HG03520 (cell line): Measurements from ENCODE around the gene CSNK1E.
"Not testable (repeated sequence)": the region's sequence is repeated elsewhere in the genome, so short reads cannot be mapped to it uniquely, and the experiment has no call there.

ENCODE experiments used
- ATAC-seq: cut with Tn5 transposase; IDR thresholded peaks from one replicate; pipeline ENCODE4 v1.9.1; 2021; ENCODE audit warnings: mild to moderate bottlenecking, moderate library complexity; ENCODE audit not compliant: unreplicated experiment

CSNK1E gene

DNA sequence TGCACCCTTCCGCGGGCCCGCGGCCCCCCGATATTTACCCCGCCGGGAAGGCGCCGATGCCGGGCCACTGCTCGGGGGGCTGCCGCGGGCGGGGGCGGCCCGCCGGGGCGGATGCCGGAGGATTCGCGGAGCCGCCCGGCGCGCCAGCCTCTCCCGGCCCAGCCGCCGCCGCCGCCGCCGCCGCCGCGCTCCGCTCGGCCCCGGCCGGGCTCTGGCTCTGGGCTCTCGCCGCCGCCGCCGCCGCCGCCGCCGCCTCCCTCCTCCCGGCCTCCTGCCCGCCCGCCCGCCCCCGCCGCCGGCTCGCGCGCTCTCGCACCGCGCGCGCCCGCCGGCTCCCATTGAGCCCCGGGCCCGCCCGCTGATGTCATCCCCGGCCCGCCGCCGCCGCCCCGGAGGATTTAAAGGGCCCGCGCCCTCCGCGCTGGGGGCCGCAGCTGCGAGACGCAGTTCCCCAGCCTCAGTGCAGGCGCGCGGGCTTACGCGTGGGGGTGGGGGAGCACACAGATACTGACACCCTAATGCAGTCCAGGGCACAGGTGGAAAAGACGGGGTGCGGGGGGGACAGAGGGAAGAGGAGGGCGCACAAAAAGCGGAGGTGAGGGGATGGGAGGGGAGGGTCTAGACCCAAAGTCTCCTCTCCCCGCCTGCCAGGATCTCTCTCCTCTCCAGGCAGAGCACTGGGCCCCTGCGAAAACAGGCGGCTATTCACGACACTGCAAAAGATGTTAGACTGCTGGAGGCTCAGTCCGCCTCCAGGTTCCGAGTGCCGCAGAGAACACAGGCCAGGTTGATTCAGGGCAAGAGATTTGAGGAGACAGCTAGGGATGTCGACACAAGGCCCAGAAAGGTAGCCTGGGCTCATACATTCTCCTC is at the start of gene CSNK1E:
Gene CSNK1E, minus strand, starts transcription at position 312 of the 873 bp plus-strand sequence. CDS start 3,276 bp downstream, outside the sequence.
- ATAC-seq: no peak

DNA sequence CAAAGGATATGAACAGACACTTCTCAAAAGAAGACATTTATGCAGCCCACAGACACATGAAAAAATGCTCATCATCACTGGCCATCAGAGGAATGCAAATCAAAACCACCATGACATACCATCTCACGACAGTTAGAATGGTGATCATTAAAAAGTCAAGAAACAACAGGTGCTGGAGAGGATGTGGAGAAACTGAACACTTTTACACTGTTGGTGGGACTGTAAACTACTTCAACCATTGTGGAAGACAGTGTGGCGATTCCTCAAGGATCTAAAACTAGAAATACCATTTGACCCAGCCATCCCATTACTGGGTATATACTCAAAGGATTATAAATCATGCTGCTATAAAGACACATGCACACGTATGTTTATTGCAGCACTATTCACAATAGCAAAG is 48.6 kb upstream of the CSNK1E start:
- not testable (repeated sequence) for ATAC-seq

DNA sequence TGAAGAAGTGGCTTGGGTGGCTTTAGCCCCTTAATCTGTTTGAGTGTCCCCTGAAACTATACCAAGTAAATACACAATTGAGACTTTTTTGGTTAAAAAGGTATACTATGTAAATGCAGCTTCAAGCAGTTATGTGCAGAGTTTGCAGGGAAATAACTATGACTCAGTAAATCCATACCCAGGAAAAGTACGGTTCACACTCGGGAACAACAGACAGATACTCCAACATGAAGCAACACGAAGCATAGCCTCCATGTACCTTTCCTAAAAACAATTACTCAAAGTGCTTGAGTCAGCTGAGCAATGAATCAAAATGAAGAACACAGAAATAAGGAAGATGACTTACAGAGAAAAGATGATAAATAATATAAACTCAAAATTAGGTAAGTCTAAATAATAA is 47.9 kb upstream of the CSNK1E start:
- not testable (repeated sequence) for ATAC-seq

DNA sequence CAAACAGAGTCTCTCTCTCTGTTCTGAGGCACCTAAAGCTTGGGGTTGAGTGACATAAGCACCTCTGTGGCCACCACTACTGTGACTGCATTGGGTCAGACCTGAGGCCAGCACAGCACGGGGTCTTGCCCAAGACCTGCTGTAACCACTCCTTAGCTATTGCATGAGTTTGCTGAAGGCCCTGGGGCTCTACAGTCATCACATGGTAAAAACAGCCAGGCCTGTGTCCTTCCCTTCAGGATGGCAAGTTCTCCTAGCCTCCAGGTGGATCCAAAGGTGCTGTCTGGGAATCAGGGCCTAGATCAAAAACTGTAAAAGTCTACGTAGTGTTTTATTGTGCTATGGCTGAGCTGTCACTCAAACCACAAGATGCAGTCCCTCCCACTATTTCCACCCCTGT is 43.3 kb upstream of the CSNK1E start:
- ATAC-seq: not testable (repeated sequence)

DNA sequence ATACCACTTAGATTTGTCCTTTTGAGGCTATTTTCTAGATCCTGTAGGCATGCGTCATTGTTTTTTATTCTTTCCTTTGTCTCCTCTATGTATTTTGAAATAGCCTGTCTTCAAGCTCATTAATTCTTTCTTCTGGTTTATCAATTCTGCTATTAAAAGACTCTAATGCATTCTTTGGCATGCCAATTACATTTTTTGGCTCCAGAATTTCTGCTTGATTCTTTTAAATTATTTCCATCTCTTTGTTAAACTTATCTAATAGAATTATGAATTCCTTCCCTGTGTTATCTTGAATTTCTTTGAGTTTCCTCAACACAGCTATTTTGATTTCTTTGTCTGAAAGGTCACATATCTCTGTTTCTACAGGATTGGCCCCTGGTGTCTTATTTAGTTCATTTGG is 42.6 kb upstream of the CSNK1E start:
- ATAC-seq: not testable (repeated sequence)

DNA sequence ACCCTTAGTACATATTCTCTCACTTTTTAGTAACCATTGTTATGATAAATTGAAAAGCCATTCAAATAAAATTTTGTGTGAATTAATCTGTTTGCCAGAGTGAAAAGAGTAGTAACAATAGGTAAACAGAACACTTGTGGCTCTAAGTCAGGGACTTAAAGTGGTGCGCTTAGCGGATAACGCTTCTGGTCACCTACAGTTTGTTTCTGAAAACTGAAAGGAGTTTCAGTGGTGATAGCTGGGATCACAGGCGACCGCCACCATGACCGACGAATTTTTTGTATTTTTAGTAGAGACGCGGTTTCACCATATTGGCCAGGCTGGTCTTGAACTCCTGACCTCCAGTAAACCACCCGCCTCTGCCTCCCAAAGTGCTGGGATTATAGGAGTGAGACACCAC is 40.7 kb upstream of the CSNK1E start:
- ATAC-seq: not testable (repeated sequence)

DNA sequence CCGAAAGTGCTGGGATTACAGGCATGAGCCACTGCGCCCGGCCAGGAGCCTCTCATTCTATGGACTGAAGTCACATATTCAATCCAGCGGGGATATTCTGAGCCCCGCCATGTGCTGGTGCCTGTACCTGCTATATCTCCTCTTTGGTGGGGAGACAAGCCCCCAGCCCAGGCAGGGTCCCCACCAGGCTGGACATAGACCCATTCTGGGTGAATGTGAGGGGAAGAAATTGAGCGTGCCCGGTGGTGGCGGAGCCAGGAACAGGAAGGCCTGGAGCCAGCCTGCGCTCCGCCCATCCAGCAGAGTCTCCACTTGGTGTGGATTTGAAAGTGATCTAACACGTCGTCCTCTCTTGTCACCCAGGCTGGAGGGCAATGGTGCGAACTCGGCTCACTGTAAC is 38.0 kb upstream of the CSNK1E start:
- no peak for ATAC-seq

DNA sequence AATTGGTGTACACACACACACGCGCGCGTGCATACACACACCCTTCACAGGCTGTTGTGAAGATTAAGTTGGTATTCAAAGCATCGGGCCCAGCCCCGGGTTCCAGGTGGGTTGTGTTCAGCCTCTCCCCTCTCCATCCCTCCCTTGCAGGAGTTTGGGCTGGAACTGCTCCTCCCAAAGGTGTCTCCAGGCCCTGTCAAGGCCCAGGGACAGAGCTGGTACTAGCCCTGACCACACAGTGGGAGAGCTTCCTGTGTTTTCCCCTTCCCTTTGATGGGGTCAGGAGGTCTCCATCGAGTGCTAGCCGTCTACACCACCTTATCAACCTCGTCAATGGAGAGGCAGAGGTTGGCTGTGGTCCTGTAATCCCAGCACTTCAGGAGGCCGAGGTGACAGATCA is 36.5 kb upstream of the CSNK1E start:
- ATAC-seq: no peak

DNA sequence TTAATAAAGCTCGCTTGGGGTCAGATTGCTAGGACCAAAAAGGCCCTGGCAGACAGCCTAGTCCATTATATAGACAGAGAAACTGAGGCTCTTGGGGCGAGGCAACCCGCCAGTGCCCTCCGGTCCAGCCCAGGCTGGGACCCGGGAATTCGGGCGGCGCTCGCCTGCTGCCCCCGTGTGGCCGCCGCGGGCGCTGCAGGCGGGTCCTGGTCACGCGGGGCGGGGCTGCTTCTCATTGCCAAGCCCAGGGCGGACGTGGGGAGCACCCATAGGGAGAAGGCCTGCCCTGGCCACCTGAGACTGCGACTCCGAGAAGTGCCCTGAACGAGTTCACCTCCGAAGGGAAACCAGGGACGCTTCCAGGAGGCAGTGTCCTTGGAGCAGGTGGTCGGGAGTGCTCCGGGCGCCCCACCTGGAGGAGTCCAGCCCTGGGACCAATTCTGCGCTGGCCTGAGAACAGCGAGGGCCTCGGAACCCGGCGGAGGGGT is 36.0 kb upstream of the CSNK1E start:
- ATAC-seq: no peak

DNA sequence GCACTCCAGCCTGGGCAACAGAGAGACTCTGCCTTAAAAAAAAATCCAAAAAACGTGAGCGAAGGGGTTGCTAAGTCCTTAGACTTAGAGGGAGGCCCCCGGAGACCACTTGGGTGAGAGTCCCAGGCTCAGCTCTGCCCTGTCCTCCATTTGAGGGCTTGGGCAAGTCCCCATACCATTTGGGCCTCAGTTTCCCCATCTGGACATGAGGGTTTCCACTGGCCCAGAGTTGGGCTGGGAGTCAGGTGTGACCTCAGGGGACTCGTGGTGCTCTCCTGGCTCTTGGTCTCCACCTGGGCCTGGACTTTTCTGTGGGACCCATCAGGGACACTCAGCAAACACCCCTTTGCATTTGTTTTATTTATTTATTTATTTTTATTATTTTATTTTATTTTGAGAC is 35.2 kb upstream of the CSNK1E start:
- no peak for ATAC-seq

DNA sequence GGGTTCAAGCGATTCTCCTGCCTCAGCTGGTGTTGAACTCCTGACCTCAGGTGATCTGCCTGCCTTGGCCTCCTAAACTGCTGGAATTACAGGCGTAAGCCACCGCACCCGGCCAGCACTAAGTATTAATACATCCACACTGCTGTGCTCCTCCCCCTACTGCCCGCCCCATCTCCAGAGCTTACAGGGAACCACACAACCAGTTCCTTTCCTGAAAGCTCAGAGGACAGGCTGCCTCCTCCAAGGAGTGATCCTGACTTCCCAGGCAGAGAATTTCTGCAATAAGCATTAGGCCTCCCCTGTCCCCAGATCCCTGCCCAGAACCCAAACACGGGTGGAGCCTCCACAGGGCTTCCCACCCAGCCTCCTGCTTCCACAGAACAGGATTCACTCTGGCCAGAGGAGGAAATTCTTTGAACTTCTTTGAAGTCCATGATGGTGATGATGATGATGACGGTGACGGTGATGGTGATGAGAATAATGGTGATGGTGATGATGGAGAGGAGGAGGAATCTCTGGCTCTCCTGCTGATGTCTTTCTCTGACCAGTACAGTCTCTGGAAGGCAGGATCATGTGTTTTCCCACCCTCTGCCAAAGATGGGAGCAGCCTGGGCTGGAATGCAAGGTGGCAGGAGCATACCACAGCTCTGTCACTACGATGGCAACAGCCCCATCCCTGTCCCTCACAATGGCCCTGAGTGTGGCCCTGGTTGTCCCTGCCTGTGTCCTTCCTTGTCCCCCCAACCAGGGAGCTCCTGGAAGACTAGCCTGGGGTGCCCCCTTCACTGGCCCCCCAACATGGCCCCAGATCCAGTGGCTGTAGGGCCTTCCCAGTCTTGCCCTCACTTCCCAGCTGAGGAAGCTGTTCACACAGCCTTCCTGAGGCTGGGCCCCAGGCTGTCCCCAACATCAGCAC is 33.5 kb upstream of the CSNK1E start:
- ATAC-seq: no peak

DNA sequence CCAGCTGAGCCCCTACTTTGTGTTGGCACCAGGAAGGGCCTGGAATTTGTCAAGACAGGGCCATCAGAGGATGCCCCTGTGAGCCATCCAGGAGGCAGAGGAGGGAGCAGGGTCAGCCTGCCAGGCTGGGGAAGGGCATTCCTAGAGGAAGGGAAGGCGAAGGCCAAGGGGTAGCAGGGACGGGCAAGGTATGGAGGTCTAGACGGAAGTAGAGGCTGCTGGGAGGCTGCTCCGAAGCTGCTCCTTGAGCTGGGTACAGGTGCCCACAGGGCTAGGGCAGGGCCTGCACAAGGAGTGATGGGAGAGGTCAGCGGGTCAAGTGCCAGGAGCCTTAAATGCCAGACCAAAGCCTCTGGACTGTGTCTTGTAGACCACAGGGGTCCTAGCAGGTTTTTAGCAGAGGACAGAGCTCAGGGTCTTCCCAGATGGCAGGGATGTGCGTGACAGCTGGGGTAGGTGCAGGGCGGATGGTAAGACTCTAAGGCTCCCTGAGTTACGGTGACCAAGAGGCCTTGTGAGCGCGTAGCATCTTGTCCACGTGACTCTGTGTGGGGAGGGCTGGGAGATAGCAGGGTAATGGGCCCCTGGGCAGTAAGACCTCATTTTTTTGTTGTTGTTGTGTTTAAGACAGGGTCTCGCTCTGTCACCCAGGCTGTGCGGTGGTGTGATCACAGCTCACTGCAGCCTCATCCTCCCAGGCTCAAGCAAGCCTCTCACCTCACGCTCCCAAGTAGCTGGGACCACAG is 31.7 kb upstream of the CSNK1E start:
- ATAC-seq: no peak

DNA sequence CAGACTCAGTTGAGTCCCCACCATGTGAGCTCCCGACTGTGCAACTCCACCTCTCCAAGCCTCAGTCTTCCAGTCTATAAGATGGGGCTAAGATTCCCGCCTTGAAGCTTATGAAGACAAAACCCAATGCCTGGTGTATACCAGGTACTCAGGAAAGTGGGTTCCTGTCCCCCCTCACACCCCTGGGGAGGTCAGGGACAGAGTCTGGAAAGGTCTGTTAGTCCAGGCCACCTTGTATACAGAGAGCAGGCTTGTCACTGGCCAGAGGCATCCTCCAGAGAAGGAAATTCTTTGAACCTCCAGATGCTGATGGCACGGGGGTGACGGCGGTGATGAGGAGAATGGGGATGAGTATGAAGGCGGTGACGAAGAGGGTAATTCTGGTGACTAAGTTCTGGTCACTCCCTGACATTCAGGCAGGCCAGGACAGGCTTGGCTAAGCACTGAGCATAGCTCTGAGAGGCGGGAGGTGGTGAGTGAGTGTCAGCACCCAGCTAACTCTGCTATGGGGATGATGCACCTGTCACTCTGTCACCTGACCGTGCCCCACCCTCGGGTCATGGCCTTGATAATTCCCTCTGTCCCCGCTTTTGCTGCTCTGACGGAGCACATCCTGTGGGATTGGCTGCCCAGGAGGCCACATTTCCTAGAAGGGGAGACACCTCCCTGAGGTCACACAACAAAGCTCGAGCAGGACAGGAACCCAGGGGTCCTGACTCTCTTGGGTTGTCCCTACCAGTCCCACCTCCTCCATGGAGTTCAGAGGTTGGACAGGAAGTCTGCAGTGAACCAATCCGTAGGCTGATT is 30.9 kb upstream of the CSNK1E start:
- no peak for ATAC-seq

DNA sequence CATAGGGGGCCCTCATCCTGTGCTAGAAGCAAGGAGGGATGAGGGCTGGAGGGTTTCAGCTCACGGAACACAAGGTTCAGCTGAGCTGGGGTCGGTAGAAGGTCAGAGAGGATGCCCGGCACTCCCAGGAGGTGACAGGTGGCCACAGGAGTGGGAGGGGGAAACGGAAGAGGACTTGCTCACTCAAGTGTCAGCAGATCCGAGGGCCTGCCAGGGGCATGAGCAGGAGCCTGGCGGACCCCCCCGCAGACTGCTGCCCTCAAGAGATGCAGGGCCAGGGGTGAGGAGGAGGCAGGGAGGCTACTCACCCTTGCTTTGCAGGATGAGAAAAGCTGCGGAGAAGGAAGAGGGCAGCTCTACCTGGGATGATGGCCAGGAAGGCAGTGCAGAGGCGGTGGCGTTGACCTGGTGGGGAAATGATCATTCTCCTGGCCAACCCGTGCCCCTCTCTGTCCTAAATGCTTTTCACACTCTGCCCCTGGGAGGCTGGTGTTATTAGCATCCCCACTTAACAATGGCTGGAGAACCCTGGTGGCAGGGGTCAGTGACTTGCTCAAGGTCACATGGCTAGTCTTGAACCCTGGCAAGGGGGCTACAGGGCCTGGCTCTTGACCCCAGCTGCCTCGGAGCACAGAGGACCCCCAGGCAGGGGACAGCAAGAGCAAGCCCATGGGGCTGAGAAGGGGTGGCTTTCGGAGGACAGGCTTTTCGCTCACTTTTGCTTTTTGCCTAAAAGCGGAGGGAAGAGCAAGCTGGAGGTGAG is 30.1 kb upstream of the CSNK1E start:
- ATAC-seq: no peak

DNA sequence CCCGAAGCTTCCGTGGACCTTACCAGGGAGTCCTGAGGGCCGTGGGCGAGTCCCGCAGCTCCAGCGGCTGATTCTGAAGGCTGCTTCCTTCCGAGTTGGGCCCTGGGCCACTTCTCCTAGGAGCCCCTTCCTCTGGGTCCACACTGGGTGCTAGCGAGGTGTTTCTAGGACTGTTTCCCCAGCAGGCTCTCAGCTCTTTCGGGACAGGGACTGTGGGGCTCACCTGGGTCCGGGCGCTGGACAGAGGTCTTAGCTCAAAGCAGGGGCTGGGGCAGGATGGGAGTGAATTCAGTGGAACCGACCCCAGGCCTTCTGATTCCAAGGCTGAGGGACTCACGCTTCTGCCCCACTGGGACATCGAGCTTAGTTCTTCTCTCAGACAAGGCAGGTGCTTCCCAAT is 29.3 kb upstream of the CSNK1E start:
- no peak for ATAC-seq

DNA sequence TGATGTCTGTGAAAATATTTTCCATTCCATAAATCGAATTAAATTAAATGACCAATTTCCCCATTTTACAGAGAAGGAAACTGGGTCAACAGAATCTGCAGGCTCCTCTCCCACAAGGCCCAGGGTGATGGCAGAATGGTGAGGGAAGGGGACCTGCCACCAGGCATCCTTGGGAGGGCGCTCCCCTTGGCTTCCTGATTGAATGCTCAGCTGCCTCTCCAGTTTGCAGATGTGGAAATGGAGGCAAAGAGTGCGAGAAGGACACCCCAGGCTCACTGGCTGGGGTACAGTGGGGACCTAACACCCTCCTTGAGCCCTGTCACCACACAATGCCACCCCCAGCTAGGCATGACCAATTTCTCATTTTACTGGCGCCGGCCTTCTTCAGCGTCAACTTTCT is 28.5 kb upstream of the CSNK1E start:
- no peak for ATAC-seq

DNA sequence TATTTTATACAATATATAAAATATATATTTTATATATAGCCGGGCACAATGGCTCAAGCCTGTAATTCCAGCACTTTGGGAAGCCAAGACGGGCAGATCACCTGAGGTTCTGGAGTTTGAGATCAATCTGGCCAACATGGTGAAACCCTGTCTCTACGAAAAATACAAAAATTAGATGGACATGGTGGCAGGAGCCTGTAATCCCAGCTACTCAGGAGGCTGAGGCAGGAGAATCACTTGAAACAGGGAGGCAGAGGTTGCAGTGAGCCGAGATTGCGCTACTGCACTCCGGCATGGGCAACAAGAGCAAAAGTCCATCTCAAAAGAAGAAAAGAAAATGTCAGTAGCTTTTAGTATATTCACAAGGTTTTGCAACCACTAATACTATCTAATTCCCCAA is 22.7 kb upstream of the CSNK1E start:
- ATAC-seq: not testable (repeated sequence)

DNA sequence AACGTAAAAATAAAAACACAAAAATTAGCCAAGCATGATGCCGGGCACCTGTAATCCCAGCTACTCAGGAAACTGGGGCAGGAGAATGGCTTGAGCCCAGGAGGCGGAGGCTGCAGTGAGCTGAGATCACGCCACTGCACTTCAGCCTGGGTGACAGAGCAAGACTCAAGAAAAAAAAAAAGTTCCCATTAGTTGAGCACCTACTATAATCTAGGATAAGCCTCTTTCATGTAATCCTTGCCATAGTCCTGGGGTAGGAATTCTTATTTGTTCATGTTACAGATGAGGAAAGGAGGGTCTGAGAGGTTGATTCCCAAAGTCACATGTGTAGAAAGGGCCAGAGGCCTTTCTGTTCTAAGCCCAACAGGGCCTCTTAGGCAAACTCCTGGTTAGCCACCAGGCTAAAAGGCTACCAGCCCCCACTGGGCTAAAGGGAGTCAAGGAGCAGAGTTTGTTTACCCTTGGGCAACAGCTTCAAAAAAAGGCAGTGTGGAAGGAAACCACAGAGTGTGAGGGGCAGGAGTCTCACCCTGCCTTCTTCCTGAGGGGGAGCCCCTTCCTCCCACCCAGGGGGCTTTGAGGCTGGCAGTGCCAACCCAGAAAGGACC is 21.6 kb upstream of the CSNK1E start:
- no peak for ATAC-seq

DNA sequence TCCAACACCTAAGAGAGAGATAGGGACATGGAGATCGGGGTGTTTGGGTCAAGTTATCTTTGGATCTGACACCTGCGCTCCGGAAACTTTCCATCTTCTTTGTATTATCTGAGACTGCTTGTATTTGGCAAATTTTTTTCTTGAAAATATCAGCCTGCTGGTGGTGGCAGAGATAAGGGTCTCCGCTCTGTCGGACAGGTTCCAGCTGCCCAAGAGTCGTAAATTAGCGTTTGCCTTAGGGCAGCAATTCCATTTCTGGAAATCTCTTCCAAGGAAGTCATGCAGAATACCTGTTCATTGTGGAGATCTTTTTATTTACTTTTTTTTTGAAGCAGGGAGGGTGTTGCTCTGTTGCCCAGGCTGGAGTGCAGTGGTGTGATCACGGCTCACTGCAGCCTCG is 19.5 kb upstream of the CSNK1E start:
- ATAC-seq: no peak
